SH-SY5Y (cell line): ENCODE data around the gene KRTAP10-5.
"Not testable (repeated sequence)": the region's sequence is repeated elsewhere in the genome, so short reads cannot be mapped to it uniquely, and the experiment has no call there.

Experiments used
- GATA2 ChIP-seq: IDR thresholded peaks from 2 replicates; pipeline ENCODE4 v1.6.1; 2011; ENCODE audit warnings: mild to moderate bottlenecking, low read depth, low read length
- GATA3 ChIP-seq: IDR thresholded peaks from 2 replicates; pipeline ENCODE4 v1.6.1; 2011; ENCODE audit warnings: low read depth, mild to moderate bottlenecking, low read length, moderate library complexity

KRTAP10-5 gene

DNA sequence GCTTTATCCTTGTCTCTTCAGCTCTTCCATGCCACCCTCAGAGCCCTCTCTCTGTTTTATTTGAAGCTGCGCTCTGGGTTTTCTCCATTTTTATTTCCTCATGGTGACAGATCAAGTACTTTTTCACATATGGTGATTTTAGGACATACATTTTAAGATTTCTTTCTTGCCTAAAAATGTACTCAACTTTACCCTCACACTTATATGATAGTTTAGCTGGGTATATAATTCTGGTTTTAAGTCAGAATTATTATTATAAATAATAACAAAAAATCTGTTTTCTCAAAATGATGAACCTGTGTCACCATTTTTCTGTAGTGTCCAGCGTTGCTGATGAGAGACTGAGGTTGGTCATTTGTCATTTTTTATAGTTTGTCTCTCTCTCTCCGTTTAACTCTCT is 754 bp upstream of the KRTAP10-5 start:
- TF ChIP-seq GATA2 = no peak
- no peak for TF ChIP-seq GATA3

DNA sequence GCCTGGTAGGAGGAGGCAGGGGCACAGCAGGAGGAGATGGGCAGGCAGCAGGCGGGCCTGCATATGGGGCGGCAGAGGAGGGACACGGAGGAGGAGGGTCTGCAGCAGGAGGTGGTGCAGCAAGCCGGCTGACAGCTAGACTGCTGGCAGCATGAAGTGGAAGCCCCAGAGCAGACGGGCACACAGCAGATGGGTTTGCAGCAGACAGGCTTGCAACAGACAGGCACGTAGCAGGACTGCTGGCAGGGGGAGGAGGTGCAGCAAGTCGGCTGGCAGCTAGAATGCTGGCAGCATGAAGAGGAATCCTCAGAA is 615 bp downstream of the KRTAP10-5 start:
- TF ChIP-seq GATA2 (no peak), GATA3 (no peak)

DNA sequence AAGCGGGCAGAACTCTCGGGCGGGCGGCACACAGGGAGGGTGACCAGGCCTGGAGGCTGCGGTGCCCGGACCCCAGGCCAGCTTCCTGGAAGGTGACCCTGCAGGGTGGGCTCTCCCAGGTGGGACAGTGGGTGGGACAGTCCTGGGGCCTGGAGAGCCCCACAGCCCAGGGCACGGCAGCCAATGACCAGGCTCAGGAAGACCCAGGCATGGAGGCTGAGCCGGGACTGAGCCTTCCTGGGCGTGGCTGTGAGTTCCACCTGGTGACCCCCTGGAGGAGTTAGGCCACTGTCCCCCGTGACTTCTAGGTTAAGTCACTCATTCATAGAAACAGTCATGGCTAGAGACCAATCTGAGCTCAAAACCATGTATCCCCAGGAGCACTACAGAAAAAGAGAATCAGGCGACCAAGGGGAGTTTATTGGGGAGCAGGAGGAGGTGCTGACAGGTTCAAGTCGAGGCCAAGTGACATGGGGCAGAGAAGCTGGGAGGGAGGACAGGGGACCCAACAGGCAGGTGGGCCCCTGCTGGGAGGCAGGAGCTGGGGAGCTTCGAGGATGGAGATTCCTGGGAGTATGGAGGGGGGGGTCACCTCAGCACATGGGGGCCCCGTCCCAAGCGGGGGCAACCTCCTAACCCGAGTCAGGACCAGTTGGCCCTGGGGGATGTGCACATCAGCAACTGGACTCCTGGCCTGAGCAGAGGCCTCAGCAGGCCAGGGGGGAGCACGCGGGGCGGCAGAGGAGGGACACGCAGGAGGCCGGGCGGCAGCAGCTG is 1.2 kb downstream of the KRTAP10-5 start:
- TF ChIP-seq GATA2 (no peak), GATA3 (no peak)

DNA sequence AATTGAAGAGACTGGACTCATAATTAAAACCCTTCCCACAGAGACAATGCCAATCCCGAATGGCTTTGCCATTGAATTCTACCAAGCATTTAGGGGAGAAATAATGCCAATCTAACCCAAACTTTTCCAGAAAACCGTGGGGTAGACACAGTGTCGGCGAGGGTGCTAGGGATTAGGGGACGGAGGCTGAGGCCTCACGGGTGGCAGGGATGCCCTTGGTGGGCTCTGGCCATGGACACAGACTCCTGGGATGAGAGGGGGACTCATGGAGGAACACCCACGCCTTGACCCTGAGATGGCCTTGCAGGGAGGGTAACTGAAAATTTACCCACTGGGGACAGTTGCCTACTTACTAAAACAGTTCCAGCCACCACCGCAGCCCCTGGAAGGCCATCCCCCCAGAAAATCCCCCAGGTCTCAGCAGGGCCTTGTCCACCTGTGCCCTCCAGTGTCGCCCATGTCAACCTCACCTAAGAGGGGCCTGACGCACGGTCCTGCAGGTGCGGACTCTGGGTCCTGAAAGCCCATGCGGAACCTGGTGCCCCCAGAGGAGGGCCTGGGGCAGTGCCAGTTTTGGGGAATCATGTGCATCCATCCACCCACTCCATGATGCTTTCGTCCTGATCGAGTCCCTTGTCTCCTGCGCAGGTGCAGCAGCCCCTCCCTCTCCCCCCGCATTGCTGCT is 1.9 kb downstream of the KRTAP10-5 start:
- no peak for TF ChIP-seq GATA3
- TF ChIP-seq GATA2 = no peak

DNA sequence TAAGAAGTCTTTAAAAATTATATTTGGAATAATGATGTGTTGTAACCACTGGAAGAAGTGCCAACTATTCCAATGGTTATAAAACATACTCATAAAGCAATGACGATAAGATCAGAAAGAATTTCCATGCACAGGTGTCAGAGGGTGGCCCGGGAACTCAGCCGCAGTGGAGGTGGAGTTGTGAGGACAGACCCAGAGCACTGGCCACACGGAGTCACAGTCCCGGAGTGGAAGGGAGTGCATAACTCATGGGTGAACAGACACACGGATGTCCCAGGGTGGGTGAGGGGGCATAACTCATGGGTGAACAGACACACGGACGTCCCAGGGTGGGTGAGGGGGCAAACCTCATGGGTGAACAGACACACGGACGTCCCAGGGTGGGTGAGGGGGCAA is 4.4 kb downstream of the KRTAP10-5 start:
- TF ChIP-seq GATA3 = no peak
- TF ChIP-seq GATA2 = no peak

DNA sequence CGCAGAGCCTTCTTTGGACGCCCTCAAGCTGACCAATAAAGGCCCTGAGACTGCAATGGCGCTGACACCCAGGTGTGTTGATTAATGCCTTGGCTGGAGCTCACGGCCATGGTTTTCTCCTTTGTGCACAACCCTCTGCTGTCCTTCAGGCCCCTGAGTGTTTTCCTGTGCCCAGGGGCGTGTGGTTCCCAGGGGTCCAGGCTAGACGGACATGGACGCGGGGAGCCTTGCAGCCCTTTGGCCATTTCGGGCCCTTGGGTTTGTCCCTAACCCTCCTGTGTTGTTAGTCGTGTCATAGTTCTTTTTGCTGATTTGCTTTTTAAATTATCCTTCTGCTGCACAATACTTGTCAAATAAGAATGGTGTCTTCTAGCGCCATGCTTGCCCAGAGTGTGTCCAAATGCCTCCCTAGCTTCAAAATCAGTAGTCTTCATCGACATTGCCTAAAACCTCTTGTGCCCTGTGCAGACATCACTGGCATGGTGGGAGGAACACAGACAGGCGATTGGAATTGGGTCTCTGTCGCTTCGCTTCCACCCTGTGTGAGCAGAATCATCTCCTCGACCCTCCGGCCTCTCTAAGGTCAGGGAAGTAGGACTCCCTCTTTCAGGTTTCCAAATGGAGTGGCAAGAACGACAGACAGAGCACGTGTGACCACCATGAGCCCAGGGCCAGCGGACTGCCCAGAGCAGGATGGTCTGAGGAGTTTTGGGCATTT is 4.9 kb downstream of the KRTAP10-5 start:
- TF ChIP-seq GATA2 = no peak
- TF ChIP-seq GATA3 = no peak

DNA sequence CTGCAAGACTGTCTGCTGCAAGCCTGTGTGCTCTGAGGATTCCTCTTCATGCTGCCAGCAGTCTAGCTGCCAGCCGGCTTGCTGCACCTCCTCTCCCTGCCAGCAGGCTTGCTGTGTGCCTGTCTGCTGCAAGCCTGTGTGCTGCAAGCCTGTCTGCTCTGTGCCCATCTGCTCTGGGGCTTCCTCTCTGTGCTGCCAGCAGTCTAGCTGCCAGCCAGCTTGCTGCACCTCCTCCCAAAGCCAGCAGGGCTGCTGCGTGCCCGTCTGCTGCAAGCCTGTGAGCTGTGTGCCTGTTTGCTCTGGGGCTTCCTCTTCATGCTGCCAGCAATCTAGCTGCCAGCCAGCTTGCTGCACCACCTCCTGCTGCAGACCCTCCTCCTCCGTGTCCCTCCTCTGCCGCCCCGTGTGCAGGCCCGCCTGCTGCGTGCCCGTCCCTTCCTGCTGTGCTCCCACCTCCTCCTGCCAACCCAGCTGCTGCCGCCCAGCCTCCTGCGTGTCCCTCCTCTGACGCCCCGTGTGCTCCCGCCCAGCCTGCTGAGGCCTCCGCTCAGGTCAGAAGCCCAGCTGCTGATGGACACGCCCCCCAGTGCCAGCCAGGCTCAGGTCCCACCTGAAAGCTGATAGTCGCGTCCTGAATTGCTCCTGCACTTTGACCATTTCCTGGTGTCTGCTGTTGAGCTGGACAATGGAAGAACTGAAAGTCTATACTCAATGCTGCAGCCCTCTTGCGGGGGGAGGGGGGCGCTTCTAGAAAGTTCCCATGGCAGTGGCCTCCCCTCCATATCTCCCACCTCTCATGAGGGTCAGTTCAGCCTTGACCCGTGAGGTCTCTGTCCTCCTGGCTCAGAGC is 5.7 kb downstream of the KRTAP10-5 start:
- TF ChIP-seq GATA2 (no peak), GATA3 (no peak)

DNA sequence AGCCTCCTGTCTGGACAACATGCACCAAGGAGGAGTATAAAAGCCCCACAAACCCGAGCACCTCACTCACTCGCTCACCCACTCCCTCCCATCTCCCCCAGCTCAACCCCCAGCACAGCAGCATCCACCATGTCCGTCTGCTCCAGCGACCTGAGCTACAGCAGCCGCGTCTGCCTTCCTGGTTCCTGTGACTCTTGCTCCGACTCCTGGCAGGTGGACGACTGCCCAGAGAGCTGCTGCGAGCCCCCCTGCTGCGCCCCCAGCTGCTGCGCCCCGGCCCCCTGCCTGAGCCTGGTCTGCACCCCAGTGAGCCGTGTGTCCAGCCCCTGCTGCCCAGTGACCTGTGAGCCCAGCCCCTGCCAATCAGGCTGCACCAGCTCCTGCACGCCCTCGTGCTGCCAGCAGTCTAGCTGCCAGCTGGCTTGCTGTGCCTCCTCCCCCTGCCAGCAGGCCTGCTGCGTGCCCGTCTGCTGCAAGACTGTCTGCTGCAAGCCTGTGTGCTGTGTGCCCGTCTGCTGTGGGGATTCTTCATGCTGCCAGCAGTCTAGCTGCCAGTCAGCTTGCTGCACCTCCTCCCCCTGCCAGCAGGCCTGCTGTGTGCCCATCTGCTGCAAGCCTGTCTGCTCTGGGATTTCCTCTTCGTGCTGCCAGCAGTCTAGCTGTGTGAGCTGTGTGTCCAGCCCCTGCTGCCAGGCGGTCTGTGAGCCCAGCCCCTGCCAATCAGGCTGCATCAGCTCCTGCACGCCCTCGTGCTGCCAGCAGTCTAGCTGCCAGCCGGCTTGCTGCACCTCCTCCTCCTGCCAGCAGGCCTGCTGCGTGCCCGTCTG is 6.6 kb downstream of the KRTAP10-5 start, which contains the start of gene KRTAP10-4:
TSS of gene KRTAP10-4 (plus strand) at position 100 of the 827 bp plus-strand sequence. CDS start at position 130, 30 bp downstream.
- TF ChIP-seq GATA3, GATA2: not testable (repeated sequence)

DNA sequence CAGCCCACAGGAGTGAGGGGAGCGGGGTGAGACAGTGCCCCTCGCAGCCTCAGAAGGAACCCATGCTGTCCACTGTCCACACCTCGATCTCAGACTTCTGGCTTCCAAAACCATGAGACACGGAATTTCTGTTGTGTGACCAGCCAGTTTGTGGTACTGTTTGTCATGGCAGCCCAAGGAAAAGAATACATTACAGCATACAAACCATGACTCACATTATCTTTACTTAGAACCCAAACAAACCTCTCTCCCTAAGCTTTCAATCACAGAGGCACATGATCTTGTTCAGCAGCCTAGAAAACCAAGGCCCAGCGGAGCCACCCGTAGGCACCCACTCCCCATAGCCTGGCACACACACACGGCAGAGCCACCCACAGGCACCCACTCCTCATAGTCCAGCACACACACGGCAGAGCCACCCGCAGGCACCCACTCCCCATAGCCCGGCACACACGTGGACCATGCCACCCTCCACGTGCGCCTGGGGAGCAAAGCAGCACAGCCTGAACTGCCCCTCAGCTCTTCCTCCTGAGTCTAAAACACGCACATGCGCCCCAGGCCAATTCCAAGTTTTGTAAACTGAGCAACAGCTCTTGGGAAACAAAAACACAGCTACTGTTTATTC is 7.3 kb downstream of the KRTAP10-5 start:
- TF ChIP-seq GATA2 (no peak), GATA3 (no peak)

DNA sequence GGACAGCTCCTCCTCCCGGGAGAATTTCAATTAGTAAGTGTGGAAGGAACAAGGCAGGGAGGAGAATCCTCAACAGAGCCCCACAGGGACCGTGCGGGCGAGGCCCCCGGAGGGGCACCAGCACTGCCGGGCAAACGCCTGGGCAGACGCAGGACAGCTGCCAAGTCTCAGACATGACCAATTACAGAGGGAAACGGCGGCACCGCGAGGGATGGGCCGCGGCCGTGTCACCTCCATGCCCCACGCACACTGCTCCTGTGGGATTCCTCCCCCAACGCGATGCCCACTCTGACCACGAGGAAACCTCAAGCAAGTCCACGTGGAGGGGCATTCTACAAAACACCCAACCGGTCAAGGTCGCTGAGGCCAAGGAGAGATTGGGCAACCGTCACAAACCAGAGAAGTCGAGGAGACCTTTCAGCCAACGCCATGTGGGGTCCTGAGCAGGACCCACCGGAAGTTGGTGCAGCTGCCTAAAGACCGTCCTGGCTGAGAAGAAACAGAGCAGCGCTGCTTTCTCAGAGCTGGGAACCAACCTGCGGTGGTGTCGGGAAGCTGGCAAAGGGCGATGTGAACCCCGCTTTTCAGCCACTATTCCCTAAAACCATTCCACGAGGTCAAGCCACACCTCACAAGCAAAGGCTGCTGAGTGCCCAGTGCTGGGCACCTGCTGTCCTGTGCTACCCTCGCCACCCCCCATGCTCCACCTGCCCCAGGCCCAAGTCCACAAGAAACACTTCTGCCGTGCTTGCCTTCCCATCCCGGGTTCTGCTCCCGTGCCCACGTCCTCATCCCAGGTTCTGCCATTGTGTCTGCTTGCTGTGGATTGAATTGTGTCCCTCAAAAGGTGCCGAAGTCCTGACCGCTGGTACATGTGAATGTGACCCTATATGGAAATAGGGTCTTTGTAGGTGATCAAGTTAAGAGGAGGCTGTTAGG is 8.3 kb downstream of the KRTAP10-5 start:
- TF ChIP-seq GATA3 = no peak
- no peak for TF ChIP-seq GATA2

DNA sequence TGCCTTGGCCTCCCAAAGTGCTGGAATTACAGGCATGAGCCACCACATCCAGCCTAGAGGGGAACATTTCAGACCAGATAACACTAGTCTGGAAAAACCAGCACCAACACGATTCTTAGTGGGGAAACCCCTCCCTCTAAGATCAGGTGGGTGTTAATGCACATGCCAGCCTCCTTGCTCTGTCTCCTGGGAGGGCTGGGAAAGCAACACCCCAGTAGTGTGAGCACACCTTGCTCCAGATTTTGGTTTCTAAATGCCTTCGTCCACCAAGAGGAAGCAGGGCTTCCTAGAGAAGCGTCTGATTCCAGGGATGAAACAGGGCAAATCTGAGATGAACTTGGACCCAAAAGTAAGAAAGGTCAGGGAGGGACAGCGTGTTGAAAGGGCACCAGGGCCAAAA is 9.1 kb downstream of the KRTAP10-5 start:
- TF ChIP-seq GATA2 (no peak), GATA3 (no peak)

DNA sequence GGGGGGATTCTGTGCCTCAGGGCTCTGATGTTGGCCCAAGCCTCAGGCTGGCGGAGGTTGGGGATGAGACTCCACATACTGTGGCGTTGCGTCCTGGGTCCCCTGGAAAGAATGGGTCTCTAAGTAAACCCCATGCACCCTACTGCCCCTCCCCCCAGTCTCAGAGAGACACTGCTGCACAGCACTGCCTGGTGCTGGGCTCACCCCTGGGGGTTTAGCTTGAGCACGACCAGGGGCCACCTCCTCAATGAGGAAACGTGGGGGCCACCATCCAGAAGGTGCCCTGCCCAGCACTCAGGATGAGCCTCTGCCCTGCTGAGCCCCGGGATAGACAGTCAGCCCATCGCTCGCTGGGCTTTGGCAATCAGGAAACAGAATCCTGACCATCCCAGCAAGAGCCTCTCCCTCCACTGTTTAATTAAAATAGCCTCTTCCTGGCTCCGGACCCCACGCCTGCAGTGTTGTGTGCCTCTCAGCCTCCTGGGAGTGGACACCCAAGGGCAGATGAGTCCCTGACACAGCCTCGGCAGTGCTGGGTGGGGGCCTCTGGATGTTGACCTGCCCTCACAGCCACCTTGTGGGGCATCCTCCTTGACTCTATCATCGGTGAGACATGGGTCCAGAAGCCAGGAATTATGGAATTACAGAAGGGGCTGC is 10.4 kb downstream of the KRTAP10-5 start:
- TF ChIP-seq GATA2 (no peak), GATA3 (no peak)
